T-helper 1 cell treated with Interleukin-12 subunit alpha and Interleukin-12 subunit beta and Interleukin-4 antibody, amounts not matched to agents 30 ng/mL and 1 ng/mL, for 36 hours (primary cell): ENCODE results near the gene TSPEAR. TPM values are rescaled to one million over a fixed set of nuclear protein-coding genes. Genes with fewer than 3 reads are reported as not detected.

Experiments
- intact Hi-C: fragments of 100-400 bp; cut with micrococcal nuclease; formaldehyde crosslinking; loops from one replicate; pipeline ENCODE4 v1.15.1; 2024
- total RNA-seq: library from RNA; stranded (reverse); gene quantifications from 2 replicates; pipeline ENCODE4 v1.2.3, GENCODE V29; 2022

Gene TSPEAR
- total RNA-seq: not detected in 2 replicates

DNA sequence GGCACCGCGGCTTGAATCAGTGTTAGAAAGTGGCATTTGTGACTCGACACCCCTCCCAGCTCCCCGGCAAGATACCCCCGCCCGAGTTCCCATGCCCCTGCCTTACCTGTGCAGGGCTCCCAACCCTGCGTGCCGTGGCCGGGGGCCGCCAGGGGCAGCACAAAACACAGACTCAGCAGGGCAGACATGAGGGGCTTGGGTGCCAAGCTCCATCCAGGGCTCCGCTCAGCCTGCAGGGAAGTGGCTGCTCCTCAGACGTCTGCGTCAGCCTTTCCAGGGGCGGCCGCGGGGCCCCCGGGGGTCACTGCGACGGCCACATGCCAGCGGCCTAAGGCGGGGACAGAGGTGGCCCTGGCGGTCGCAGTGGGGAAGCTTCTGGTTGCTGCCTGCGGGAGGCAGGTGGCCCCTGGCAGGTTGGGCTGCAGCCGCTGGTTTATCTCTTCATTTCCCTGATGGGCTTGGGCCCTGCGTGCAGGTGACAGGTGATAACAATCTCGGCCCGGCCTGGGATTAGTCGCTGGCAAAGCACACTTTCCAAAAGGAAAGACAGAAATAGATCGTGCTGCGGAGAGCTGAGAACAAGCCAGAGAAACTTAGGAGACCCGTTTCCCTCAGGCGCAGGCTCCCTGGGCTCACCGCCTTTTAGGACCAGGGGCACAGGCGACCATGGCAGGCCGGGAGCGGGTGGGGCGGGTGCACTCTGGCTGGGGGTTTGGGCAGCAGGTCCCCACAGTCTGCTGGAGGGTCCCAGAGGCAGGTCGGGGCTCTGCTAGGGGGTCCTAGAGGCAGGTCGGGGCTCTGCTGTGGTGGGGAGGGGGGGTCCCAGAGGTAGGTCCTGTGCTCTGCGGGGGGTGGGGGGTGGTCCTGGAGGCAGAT, at the start of gene TSPEAR:
TSS of gene TSPEAR (minus strand) at position 246 of the 876 bp plus-strand sequence. CDS start at position 188, 58 bp downstream.
- intact Hi-C loops: no loop called here

- intact Hi-C loops: no loop called here
These were observed 49.0 kb upstream of the TSPEAR start for GRCh38 chr21:44760376-44760775.

DNA sequence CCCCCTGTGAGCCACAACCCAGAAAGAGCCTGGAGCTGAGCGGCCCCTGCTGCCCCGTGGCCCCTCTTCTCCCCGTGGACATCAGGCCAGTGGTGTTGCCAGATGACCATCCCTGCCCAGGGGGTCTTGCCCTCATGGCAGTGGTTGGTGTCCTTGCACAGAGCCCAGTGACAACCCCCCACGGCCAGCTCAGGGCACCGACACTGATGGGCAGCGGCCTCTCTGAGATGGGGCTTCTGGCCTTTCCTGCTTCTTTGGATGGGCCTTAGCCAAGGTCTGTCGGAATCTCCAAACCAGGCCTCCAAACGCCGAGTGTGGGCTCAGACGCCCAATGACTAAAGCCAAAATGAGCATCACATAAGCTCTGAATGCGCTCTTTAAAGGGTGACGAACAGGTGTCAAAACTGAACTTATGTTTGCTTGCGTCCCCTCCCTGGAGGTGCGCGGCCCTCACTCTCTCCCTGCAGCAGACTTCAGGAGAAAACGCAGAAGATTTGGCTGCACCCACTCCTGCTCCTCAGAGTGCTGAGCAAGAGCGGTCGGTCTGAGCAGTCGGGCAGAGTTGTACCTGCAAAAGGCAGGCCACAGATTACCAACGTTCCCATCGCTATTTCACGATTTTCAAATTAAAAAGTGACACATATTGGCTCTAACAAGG, 48.4 kb upstream of the TSPEAR start:
- intact Hi-C loops: no loop called here

- intact Hi-C loops: no loop called here
These were observed 47.6 kb upstream of the TSPEAR start for GRCh38 chr21:44758781-44759627.

DNA sequence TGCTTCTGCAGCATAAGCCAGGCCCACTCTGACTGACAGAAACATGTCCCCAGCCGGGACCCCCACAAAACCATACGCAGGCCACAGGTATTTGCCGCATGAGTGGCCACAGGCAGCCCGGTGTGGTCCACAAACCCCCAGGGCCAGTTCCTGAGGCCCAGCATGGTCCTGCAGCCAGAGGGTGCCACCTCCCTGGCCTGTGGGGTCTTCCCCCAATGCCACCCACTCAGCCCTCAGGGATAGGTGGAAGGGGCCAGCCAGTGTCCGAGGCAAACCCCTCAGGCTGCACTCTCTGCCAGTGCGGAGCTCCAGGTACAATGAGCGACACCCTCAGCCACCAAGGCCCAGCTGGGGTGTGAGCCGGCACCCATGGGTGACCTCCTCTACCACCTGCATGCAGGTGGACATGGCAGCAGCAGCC, 46.8 kb upstream of the TSPEAR start:
- intact Hi-C loops: no loop called here

DNA sequence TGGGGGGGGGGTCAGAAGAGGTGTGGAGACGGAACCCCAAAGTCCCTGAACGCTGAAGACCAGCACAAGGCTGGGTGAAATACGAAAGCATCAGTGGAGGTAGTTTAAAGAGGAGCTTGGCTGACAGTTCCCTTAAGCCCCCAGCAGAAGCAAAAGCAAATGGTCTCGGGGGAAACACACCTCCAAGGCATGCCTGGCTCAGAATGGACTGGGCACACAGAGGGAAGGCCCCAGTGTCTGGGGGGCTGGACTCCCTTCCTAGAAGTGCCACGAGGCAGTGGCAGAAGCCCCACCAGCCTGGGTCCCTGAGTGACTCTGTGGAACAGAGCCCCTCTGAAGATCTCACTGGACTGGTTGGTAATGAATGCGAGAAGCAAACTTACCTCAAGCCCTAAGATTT, 46.4 kb upstream of the TSPEAR start:
- intact Hi-C loops: no loop called here

DNA sequence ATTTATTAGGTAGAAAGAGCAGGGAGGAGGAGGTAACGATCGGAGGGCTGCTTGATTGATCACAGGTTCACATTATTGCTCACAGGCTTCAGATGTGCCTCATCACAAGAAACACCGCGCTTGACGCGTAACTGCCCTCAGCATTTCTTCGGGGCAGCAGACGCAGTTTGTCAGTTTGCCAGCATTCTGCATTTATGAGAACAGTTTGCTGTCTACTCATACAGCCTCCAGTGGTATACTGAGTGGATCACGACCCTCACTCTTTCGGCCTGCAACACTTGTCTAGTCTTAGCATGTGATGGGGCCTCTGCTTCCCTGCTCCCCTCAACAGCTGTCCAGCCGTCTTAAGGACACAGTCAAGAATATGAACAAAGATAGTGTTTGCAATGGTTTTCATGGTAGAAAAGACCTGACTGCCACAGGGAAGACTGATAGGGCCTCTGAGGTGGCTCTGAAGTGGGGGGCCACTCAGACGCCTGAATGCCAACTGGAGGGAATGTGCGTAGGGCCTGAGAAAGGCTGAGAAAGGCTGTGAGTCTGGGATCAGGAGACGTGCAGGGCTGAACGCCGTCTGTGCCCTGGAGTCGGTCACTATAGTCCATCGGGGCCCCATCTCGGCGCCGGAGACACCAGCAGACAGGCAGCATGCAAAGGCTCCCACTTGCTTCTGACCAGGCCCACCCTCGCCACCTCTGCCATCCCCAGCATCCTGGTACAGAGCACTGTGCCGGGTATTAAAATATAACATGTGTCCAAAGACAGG, 45.2 kb upstream of the TSPEAR start:
- intact Hi-C loops: no loop called here

DNA sequence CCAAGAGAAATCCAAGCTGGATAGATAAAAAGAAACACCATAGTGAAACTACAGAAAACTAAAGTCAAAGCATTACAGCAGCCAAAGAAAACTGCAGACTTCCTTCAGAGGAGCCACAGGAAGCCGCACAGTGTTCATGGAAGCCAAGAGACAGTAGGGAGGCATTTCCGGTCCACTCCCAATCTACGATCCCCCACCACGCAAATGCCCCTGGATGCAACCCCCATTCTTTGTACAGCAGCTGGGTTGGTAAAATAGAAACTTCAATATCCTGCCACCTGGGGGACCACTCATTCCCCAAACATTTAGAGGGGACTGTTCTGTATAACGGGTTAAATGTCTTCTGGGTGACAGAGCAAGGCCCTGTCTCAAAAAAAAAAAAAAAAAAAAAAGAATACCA, 43.9 kb upstream of the TSPEAR start:
- intact Hi-C loops: loop anchor here (1.0 kb wide), 1 partner anchor 38 kb away; no protein-coding TSS in a partner anchor

DNA sequence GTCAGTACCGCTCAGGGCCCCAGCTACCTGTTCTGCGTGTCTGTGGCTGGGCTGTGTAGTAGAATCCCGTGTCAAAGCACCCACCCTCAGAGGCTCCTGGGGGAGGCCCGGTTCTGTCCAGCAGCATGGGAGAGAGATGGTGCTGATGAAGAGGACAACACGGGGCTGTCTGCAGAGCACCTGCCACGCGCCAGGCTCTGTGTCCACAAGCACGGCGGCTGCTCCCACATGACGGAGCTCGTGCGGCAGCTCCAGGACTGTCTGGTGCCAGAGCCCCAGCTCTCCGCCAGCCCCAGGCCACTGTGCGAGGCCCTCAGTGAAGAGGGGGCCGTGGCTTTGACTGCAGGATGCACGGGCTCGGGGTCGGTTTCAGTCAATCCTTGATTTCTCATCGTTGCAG, 42.0 kb upstream of the TSPEAR start:
- intact Hi-C loops: no loop called here

DNA sequence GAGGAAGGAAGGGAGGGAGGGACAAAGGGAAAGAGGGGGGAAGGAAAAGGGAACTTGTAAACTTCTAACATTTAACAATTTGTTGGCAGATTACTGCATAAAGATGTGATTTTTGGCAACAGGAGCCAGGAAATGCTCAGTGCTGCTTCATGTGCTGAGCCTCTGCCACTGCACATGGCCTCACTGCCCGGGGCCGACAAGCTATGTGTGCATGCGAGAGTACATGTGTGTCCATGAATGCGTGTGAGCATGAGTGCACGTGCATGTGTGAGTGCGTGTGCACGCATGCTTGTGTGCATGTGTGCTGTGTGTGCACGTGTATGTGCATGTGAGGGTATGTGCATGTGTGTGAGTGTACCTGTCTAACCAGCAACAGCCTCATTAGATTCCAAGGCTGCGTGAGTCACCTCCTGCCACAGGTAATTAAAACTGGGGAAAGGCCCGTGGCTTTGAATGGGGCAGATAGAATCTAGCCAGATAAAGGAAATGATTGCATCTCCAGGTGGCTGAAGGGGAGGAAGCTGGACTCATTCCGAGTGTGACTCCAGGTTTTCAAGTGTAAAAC, 41.4 kb upstream of the TSPEAR start:
- intact Hi-C loops: no loop called here

DNA sequence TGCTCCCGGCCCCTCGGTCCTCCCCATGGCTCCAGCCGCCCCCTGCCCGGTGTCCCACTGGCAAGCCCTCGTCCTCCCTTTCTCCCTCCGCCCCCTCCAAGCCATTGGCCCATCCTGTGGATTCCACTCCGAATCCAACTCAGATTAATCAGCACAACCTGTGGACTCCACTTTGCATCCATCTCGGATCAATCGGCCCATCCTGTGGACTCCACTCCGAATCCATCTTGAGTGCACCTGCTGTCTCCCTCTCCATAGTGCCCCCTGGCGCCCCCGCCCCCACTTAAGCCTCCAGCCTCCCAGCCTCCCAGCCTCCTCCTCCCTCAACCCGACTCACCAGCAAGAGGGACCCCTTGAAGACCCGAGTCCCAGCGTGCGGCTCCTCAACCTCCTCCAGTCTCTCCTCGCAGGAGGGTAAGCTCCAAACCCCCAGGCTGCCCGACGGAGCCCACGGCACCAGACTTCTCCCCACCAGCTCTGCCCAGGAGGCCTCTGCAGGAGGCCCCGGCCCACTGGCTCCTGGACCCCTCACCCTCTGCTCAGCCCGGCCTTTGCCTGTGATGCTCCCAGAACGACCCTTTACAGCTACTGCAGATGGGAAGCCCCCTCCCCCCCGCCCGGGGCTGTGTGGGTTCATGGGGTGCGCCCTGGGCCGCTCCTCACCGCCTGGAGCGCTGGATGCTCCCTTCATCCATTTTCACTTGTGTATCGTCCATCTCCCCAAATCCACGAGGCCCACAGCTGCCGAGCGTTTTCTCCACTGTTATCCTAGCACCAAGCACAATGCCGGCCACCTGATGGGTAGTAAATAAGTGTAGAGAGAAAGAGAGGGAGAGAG, 40.6 kb upstream of the TSPEAR start:
- intact Hi-C loops: no loop called here

DNA sequence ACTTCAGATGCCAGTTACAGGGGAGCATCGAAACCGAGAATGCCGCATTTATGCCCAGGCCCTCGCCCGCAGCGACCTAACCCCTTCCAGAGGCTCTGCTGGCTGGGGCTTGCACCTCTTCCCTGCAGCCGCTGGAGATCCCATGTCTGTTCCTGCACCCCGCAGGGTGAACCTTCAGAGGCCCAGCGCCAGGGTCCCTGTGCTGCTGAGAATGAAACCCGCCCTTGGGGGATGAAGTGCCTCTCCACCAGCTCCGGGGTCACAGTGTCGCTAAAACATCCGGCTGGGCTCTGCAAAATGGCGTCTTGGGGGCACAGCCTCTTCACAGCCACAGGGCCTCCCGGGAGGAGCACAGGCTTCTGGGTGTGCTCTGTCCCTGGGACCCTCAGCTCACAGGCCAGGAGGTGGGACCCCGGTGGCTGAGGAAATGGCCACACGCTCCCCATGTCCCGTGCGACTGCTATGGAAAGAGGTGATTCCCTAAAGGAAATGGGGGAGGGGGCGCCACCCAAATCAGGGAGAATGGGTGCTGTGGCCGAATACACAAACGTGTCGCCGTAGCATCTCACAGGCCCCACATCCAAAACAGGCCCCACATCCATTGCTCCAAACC, 39.9 kb upstream of the TSPEAR start:
- intact Hi-C loops: no loop called here

GRCh38 chr21:44750675-44751025, 39.3 kb upstream of the TSPEAR start:
- intact Hi-C loops: no loop called here

DNA sequence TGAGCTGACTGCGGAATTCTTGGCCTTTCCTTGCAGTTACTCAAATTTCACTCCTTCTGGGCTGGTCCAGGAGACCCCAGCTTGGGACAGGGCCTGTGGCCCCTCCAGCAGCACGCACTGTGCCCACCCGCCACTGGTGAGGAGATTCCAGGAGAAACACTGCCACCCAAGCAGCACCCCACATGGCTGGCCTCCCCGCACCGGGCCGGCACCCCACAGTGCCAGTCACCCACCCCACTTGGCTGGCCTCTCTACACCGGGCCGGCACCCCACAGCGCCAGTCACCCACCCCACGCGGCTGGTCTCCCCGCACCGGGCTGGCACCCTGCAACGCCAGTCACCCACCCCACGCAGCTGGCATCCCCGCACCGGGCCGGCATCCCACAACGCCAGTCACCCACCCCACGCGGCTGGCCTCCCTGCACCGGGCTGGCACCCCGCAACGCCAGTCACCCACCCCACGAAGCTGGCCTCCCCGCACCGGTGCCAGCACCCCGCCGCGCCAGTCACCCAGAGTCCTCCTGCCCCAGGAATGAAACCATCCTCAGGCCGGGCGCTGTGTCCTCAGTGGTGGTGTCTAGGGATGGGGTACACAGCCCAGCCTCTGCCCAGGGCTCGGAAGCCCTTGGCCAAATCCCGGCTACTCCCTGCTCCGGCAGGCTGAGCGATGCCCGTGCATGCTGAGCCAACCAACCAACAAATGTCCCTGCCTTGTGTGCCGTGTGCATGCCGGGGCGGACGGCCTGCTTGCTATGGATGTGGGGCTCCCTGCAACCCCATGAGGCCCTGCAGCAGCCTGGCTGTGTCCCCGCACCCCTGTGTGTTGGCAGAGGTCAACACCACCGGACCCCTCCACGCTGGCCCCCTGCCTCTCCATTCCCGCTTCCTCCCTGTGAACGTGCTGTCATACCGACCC, 38.6 kb upstream of the TSPEAR start:
- intact Hi-C loops: no loop called here

DNA sequence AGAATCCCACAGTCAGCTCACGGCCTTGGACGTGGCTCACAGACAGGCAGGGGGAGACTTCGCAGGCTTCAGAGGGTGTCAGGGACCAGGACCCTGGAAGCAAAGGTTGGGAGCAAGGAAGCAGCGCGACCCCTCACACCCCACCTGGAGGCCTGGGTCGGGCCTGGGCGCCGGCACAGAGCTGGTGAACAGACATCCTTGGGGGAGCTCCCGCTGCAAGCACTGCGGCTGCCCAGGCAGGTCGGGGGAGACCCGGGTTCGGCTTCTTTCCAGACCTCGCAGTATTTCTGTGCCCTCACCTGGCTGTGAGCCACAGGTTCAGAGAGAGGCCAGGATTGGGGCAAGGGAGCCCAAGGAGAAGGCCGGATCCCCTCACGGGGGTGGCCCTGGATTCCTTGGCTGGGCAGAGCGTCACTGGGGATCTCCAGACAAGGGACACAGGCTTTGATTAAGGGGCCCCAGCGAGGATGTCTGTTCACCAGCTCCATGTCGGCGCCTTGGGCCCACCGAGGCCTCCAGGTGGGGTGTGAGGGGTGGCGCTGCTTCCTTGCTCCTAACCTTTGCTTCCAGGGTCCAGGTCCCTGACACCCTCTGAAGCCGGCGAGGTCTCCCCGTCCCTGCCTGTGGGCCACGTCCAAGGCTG, 37.9 kb upstream of the TSPEAR start:
- intact Hi-C loops: no loop called here

DNA sequence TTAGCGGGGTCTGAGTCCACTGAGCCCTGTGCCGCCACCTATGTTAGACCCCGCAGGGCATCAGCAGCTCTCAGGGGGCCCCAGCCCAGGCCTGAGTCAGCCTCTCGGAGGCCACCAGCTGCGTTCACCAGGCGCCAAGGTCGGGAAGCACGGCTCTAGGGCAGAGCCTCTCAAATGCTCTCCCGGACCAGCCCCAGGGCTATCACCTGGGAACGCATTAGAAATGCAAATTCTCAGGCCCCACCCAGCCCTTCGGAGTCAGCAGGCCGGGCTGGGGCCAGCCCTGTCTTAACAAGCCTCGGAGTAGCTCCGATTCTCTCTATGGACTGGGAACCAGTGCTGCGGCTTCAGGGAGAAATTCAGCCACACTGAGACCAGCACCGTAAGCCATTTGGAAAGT, 37.2 kb upstream of the TSPEAR start:
- intact Hi-C loops: no loop called here

- intact Hi-C loops: loop anchor here (1.0 kb wide), 1 partner anchor 232 kb away; no protein-coding TSS in a partner anchor
These were observed 31.2 kb upstream of the TSPEAR start for GRCh38 chr21:44742418-44743153.
